ENCODE results near the gene PANK1.

- TF ChIP-seq CTCF (conservative IDR thresholded peaks at IDR 0.05; ENCODE audit: low read length): no peak
- no peak for TF ChIP-seq EZH2phosphoT487 (IDR thresholded peaks at IDR 0.05; ENCODE audit: borderline replicate concordance, low read depth, low read length)
Observed at GRCh38 chr10:89615112-89615511, 29.9 kb downstream of the PANK1 start.
